ENCODE results near the gene TBX18.

The TBX18 gene

DNA sequence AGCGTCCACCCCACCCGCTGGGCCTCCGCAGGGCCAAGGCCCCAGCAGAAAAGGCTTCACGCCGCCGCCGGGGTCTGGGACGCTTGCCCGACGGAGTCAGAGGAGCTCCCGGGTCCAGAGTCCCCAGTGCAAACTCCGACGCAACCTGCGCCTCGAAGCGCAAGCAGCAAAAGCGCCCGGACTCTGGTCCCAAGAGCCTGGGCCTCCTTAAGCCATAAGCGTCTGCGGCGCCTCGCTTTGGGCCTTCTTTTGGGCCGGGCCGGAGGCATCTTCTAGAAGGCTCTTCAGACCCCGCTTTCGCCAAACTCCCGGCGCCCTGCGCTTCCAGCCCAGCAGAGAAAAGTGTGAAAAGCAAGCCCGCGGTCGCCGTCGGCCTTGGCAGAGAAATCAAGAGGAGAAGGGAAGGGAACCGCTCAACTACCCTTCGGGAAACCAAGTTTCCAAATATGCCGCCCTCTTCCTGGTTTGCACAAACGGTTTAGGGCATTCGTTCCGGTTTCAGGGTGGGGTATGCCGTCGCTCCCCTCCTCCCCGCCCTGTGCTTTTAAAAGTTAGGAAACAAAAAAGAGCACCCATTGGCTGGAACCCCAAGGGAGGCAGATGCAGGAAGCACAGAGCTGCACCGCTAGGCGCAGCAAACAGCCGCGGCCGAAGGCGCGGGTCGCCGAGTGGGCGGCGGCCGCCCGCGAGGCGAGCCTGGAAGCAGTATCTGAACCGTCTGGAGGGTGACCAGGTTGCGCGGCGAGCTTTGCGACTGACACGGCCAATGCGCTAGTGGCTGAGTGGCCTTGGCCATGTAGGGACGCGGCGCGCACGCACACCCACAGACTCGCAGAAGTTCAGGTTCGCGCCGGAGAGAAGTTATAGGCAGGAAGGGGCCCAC lies 1.2 kb downstream of the TBX18 start:
- Histone ChIP-seq H3K27ac (ENCODE audit: low read depth, low read length) (no peak overlapping the region), H3K4me1 (ENCODE audit: control insufficient read depth, low read length) (no peaks in the 10 kb centered on the region), H3K79me2 (ENCODE audit: control insufficient read depth, low read length) (no peaks in the 10 kb centered on the region), H3K9me3 (ENCODE audit: control insufficient read depth, insufficient read depth, low read length) (no peaks in the 10 kb centered on the region; the same call in 1 of the 2 replicates), H3F3A (ENCODE audit: control insufficient read depth, insufficient read depth) (no peaks in the 10 kb centered on the region), H3K4me2 (ENCODE audit: low read length) (no peak overlapping the region), H3K9me2 (replicated peaks; ENCODE audit: control insufficient read depth, low read length) (no peaks in the 10 kb centered on the region), H3K36me3 (ENCODE audit: control insufficient read depth, low read length) (no peaks in the 10 kb centered on the region), H4K20me1 (ENCODE audit: control insufficient read depth, insufficient read depth, low read depth, low read length) (no peaks in the 10 kb centered on the region), H3K4me3 (ENCODE audit: low read length) (no peak overlapping the region), H3K27me3 (ENCODE audit: control insufficient read depth, low read length) (no peaks in the 10 kb centered on the region)
- TF ChIP-seq, protein P1, sequence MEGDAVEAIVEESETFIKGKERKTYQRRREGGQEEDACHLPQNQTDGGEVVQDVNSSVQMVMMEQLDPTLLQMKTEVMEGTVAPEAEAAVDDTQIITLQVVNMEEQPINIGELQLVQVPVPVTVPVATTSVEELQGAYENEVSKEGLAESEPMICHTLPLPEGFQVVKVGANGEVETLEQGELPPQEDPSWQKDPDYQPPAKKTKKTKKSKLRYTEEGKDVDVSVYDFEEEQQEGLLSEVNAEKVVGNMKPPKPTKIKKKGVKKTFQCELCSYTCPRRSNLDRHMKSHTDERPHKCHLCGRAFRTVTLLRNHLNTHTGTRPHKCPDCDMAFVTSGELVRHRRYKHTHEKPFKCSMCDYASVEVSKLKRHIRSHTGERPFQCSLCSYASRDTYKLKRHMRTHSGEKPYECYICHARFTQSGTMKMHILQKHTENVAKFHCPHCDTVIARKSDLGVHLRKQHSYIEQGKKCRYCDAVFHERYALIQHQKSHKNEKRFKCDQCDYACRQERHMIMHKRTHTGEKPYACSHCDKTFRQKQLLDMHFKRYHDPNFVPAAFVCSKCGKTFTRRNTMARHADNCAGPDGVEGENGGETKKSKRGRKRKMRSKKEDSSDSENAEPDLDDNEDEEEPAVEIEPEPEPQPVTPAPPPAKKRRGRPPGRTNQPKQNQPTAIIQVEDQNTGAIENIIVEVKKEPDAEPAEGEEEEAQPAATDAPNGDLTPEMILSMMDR (IDR thresholded peaks at IDR 0.05; ENCODE audit: low read depth, low read length, poor library complexity, severe bottlenecking), result no peak
- TF ChIP-seq EZH2phosphoT487 (IDR thresholded peaks at IDR 0.05; ENCODE audit: borderline replicate concordance, low read length), result no peak

- H3K27ac ChIP-seq (ENCODE audit: low read depth, low read length), result no peak overlapping the region
- no peaks in the 10 kb centered on the region; the same call in 1 of the 2 replicates for H3K9me3 ChIP-seq (ENCODE audit: control insufficient read depth, insufficient read depth, low read length)
- H3K79me2 ChIP-seq (ENCODE audit: control insufficient read depth, low read length), result no peaks in the 10 kb centered on the region
- H3K36me3 ChIP-seq (ENCODE audit: control insufficient read depth, low read length), result no peaks in the 10 kb centered on the region
- TF ChIP-seq, protein P1 (IDR thresholded peaks at IDR 0.05; ENCODE audit: low read depth, low read length, poor library complexity, severe bottlenecking), result no peak
- TF ChIP-seq EZH2phosphoT487 (IDR thresholded peaks at IDR 0.05; ENCODE audit: borderline replicate concordance, low read length), result no peak
- no peak overlapping the region for H3K4me2 ChIP-seq (ENCODE audit: low read length)
- H4K20me1 ChIP-seq (ENCODE audit: control insufficient read depth, insufficient read depth, low read depth, low read length), result no peaks in the 10 kb centered on the region
- no peaks in the 10 kb centered on the region for H3K4me1 ChIP-seq (ENCODE audit: control insufficient read depth, low read length)
- no peaks in the 10 kb centered on the region for H3K9me2 ChIP-seq (replicated peaks; ENCODE audit: control insufficient read depth, low read length)
- H3K4me3 ChIP-seq (ENCODE audit: low read length), result no peak overlapping the region
- H3K27me3 ChIP-seq (ENCODE audit: control insufficient read depth, low read length), result no peaks in the 10 kb centered on the region
- no peaks in the 10 kb centered on the region for H3F3A ChIP-seq (ENCODE audit: control insufficient read depth, insufficient read depth)
These were observed 2.0 kb downstream of the TBX18 start for GRCh38 chr6:84762220-84763002.

GRCh38 chr6:84758486-84758885 lies 5.9 kb downstream of the TBX18 start:
- Histone ChIP-seq H3K4me3 (ENCODE audit: low read length) (no peak overlapping the region), H3K79me2 (ENCODE audit: control insufficient read depth, low read length) (no peaks in the 10 kb centered on the region), H3K4me2 (ENCODE audit: low read length) (no peak overlapping the region)

More at GRCh38 chr6:84758486-84758885, 5.9 kb downstream of the TBX18 start:
- TF ChIP-seq, protein P1 (IDR thresholded peaks at IDR 0.05; ENCODE audit: low read depth, low read length, poor library complexity, severe bottlenecking), result no peak
- no peak for TF ChIP-seq EZH2phosphoT487 (IDR thresholded peaks at IDR 0.05; ENCODE audit: borderline replicate concordance, low read length)
- Histone ChIP-seq H3K9me2 (replicated peaks; ENCODE audit: control insufficient read depth, low read length) (no peaks in the 10 kb centered on the region), H3K4me1 (ENCODE audit: control insufficient read depth, low read length) (no peaks in the 10 kb centered on the region), H3K27ac (ENCODE audit: low read depth, low read length) (no peak overlapping the region), H3F3A (ENCODE audit: control insufficient read depth, insufficient read depth) (no peaks in the 10 kb centered on the region), H3K9me3 (ENCODE audit: control insufficient read depth, insufficient read depth, low read length) (no peaks in the 10 kb centered on the region), H3K36me3 (ENCODE audit: control insufficient read depth, low read length) (no peaks in the 10 kb centered on the region), H3K27me3 (ENCODE audit: control insufficient read depth, low read length) (no peaks in the 10 kb centered on the region), H4K20me1 (ENCODE audit: control insufficient read depth, insufficient read depth, low read depth, low read length) (no peaks in the 10 kb centered on the region)
